ENCODE results near the gene CREM.
A peak's percentile ranks its signal among the peaks of the same experiment; 100 is the strongest.
"Not testable (repeated sequence)": the region's sequence is repeated elsewhere in the genome, so short reads cannot be mapped to it uniquely, and the experiment has no call there.

CREM gene

GRCh38 chr10:35194471-35194870 lies 67.8 kb downstream of the CREM start:
- DNase-seq (ENCODE audit: low read depth) = no peak

GRCh38 chr10:35194906-35195305 lies 68.3 kb downstream of the CREM start:
- DNase-seq (ENCODE audit: low read depth) = no peak

GRCh38 chr10:35195361-35196306 lies 69.0 kb downstream of the CREM start:
- peak; percentile 83 for DNase-seq (ENCODE audit: low read depth)

GRCh38 chr10:35200487-35200886 lies 73.8 kb downstream of the CREM start:
- no peak for DNase-seq (ENCODE audit: low read depth)

GRCh38 chr10:35201234-35201633 lies 74.6 kb downstream of the CREM start:
- no peak for DNase-seq (ENCODE audit: low read depth)

- DNase-seq (ENCODE audit: low read depth) = no peak
These were observed 75.4 kb downstream of the CREM start for GRCh38 chr10:35202050-35202449.

GRCh38 chr10:35203745-35204144 lies 77.1 kb downstream of the CREM start:
- no peak for DNase-seq (ENCODE audit: low read depth)

GRCh38 chr10:35204650-35205319 lies 78.1 kb downstream of the CREM start:
- DNase-seq (ENCODE audit: low read depth) = no peak

- DNase-seq (ENCODE audit: low read depth) = no peak
These were observed 79.6 kb downstream of the CREM start for GRCh38 chr10:35206274-35206673.

- DNase-seq (ENCODE audit: low read depth) = no peak
These were observed 81.9 kb downstream of the CREM start for GRCh38 chr10:35208536-35208935.

GRCh38 chr10:35208949-35209613 lies 82.4 kb downstream of the CREM start:
- no peak for DNase-seq (ENCODE audit: low read depth)

GRCh38 chr10:35210961-35211360 lies 84.3 kb downstream of the CREM start:
- no peak for DNase-seq (ENCODE audit: low read depth)

GRCh38 chr10:35211390-35211789 lies 84.7 kb downstream of the CREM start:
- no peak for DNase-seq (ENCODE audit: low read depth)

GRCh38 chr10:35212856-35213255 lies 86.2 kb downstream of the CREM start:
- no peak for DNase-seq (ENCODE audit: low read depth)

GRCh38 chr10:35213699-35214098 lies 87.1 kb downstream of the CREM start:
- DNase-seq (ENCODE audit: low read depth) = no peak

GRCh38 chr10:35214607-35215020 lies 88.0 kb downstream of the CREM start:
- DNase-seq (ENCODE audit: low read depth) = no peak

GRCh38 chr10:35215107-35215506 lies 88.5 kb downstream of the CREM start:
- DNase-seq (ENCODE audit: low read depth) = no peak

- DNase-seq (ENCODE audit: low read depth) = no peak
These were observed 89.8 kb downstream of the CREM start for GRCh38 chr10:35216303-35216905.

GRCh38 chr10:35216956-35217355 lies 90.3 kb downstream of the CREM start:
- DNase-seq (ENCODE audit: low read depth) = not testable (repeated sequence)

- no peak for DNase-seq (ENCODE audit: low read depth)
These were observed 90.8 kb downstream of the CREM start for GRCh38 chr10:35217455-35217854.

GRCh38 chr10:35218339-35218955 lies 91.8 kb downstream of the CREM start:
- DNase-seq (ENCODE audit: low read depth) = peak; percentile 33

- no peak for DNase-seq (ENCODE audit: low read depth)
These were observed 92.6 kb downstream of the CREM start for GRCh38 chr10:35219292-35219691.
